H9 (cell line): ENCODE data around the gene PACSIN2. TPM values are rescaled to one million over a fixed set of nuclear protein-coding genes. Genes with fewer than 3 reads are reported as not detected.
A peak's percentile ranks its signal among the peaks of the same experiment; 100 is the strongest.

Source experiments
- DNase-seq: peaks from one replicate; pipeline ENCODE4 v3.0.0-alpha.2; 2017
- H2AFZ ChIP-seq: one replicate; pipeline ENCODE4 v1.6.1; 2013; ENCODE audit warnings: mild to moderate bottlenecking, low read length, control low read depth, moderate library complexity
- H2AK5ac ChIP-seq: 2 replicates; pipeline ENCODE4 v1.6.1; 2013; ENCODE audit warnings: low read length, control low read depth, mixed read lengths; ENCODE audit not compliant: insufficient read length
- H2BK120ac ChIP-seq: one replicate; pipeline ENCODE4 v1.6.1; 2013; ENCODE audit warnings: low read depth, mild to moderate bottlenecking, low read length, control low read depth, inconsistent platforms; ENCODE audit not compliant: poor library complexity, severe bottlenecking
- H2BK12ac ChIP-seq: 2 replicates; pipeline ENCODE4 v1.6.1; 2013; ENCODE audit warnings: low read length, control low read depth, mixed read lengths, low read depth; ENCODE audit not compliant: insufficient read length
- H2BK15ac ChIP-seq: 2 replicates; pipeline ENCODE4 v1.6.1; 2013; ENCODE audit warnings: low read depth, low read length, control low read depth
- H2BK20ac ChIP-seq: one replicate; pipeline ENCODE4 v1.6.1; 2013; ENCODE audit warnings: low read depth, mild to moderate bottlenecking, low read length, control low read depth, inconsistent platforms; ENCODE audit not compliant: poor library complexity, severe bottlenecking
- H2BK5ac ChIP-seq: 2 replicates; pipeline ENCODE4 v1.6.1; 2013; ENCODE audit warnings: low read length, control low read depth, mixed read lengths; ENCODE audit not compliant: insufficient read length
- H3K14ac ChIP-seq: 2 replicates; pipeline ENCODE4 v1.6.1; 2013; ENCODE audit warnings: low read length, control low read depth; ENCODE audit not compliant: insufficient read depth
- H3K18ac ChIP-seq: 2 replicates; pipeline ENCODE4 v1.6.1; 2013; ENCODE audit warnings: low read depth, mild to moderate bottlenecking, mixed read lengths, low read length, control low read depth; ENCODE audit not compliant: insufficient read length
- H3K23ac ChIP-seq: 2 replicates; pipeline ENCODE4 v1.6.1; 2013; ENCODE audit warnings: low read length, control low read depth, mixed read lengths, low read depth; ENCODE audit not compliant: insufficient read length
- H3K23me2 ChIP-seq: 2 replicates; pipeline ENCODE4 v1.6.1; 2013; ENCODE audit warnings: low read depth, mild to moderate bottlenecking, mixed read lengths, low read length, control low read depth; ENCODE audit not compliant: insufficient read length, poor library complexity, severe bottlenecking
- H3K27ac ChIP-seq: 2 replicates; pipeline ENCODE4 v1.5.1; 2013; ENCODE audit warnings: low read length, control low read depth, mixed read lengths, low read depth; ENCODE audit not compliant: insufficient read length
- H3K27me3 ChIP-seq: 2 replicates; pipeline ENCODE4 v1.6.1; 2013; ENCODE audit warnings: low read length, control low read depth, inconsistent platforms; ENCODE audit not compliant: insufficient read depth
- H3K4ac ChIP-seq: 2 replicates; pipeline ENCODE4 v1.6.1; 2013; ENCODE audit warnings: low read depth, mild to moderate bottlenecking, control low read depth, inconsistent platforms, low read length, moderate library complexity
- H3K4me1 ChIP-seq: 2 replicates; pipeline ENCODE4 v1.6.1; 2013; ENCODE audit warnings: low read length, control low read depth, inconsistent platforms; ENCODE audit not compliant: insufficient read depth
- H3K4me2 ChIP-seq: 2 replicates; pipeline ENCODE4 v1.6.1; 2013; ENCODE audit warnings: low read length, control low read depth, mixed read lengths; ENCODE audit not compliant: insufficient read length, insufficient read depth
- H3K56ac ChIP-seq: 2 replicates; pipeline ENCODE4 v1.6.1; 2013; ENCODE audit warnings: low read depth, mild to moderate bottlenecking, mixed read lengths, low read length, control low read depth; ENCODE audit not compliant: insufficient read length
- H3K79me1 ChIP-seq: 2 replicates; pipeline ENCODE4 v1.6.1; 2013; ENCODE audit warnings: low read depth, mild to moderate bottlenecking, moderate library complexity, low read length, control low read depth, inconsistent platforms; ENCODE audit not compliant: insufficient read depth, poor library complexity, severe bottlenecking
- H3K79me2 ChIP-seq: 2 replicates; pipeline ENCODE4 v1.6.1; 2013; ENCODE audit warnings: low read length, control low read depth, inconsistent platforms; ENCODE audit not compliant: insufficient read depth
- H3K9ac ChIP-seq: 2 replicates; pipeline ENCODE4 v1.6.1; 2013; ENCODE audit warnings: low read length, control low read depth, mixed read lengths; ENCODE audit not compliant: insufficient read length; ENCODE audit errors: extremely low read depth
- H3K9me3 ChIP-seq: one replicate; pipeline ENCODE4 v1.6.1; 2013; ENCODE audit warnings: low read depth, low read length, inconsistent platforms; ENCODE audit not compliant: control insufficient read depth
- H3T11ph ChIP-seq: one replicate; pipeline ENCODE4 v1.6.1; 2013; ENCODE audit warnings: mild to moderate bottlenecking, low read length, control low read depth, inconsistent platforms
- H4K20me1 ChIP-seq: one replicate; pipeline ENCODE4 v1.6.1; 2013; ENCODE audit not compliant: control insufficient read depth, insufficient read length, insufficient read depth
- H4K5ac ChIP-seq: 2 replicates; pipeline ENCODE4 v1.6.1; 2013; ENCODE audit warnings: low read depth, mild to moderate bottlenecking, mixed read lengths, low read length, control low read depth; ENCODE audit not compliant: insufficient read length
- H4K8ac ChIP-seq: replicated peaks from 2 replicates; pipeline ENCODE4 v1.6.1; 2013; ENCODE audit warnings: low read length, control low read depth, mixed read lengths, low read depth; ENCODE audit not compliant: insufficient read length
- H4K91ac ChIP-seq: 2 replicates; pipeline ENCODE4 v1.6.1; 2013; ENCODE audit warnings: low read depth, mild to moderate bottlenecking, moderate library complexity, mixed read lengths, low read length, control low read depth; ENCODE audit not compliant: insufficient read length
- H3K27ac Mint-ChIP-seq, 3 experiments: 2 replicates in 2 of 3; 3 replicates in 1 of 3; pipeline ENCODE4 v1.8.0; 2020 to 2021; ENCODE audit warnings: mixed read lengths in 3 of 3, mild to moderate bottlenecking in 1 of 3, moderate library complexity in 1 of 3
- H3K27me3 Mint-ChIP-seq: 2 replicates; pipeline ENCODE4 v1.8.0; 2021; ENCODE audit warnings: low read depth, mild to moderate bottlenecking, moderate library complexity, mixed read lengths
- H3K36me3 Mint-ChIP-seq, 3 experiments: 2 replicates in 2 of 3; 3 replicates in 1 of 3; pipeline ENCODE4 v1.8.0; 2020 to 2021; ENCODE audit warnings: low read depth in 3 of 3, mixed read lengths in 3 of 3; ENCODE audit not compliant: insufficient read depth in 1 of 3
- H3K4me1 Mint-ChIP-seq, 2 experiments: 2 replicates each; pipeline ENCODE4 v1.8.0; 2020; ENCODE audit warnings: mixed read lengths in 2 of 2
- H3K4me3 Mint-ChIP-seq, 2 experiments: 2 replicates in 1 of 2; 3 replicates in 1 of 2; pipeline ENCODE4 v1.8.0; 2020 to 2021; ENCODE audit warnings: mild to moderate bottlenecking in 2 of 2, mixed read lengths in 2 of 2, moderate library complexity in 1 of 2
- H3K9me3 Mint-ChIP-seq, 2 experiments: 2 replicates in 1 of 2; 3 replicates in 1 of 2; pipeline ENCODE4 v1.8.0; 2020; ENCODE audit warnings: mild to moderate bottlenecking in 2 of 2, mixed read lengths in 2 of 2, moderate library complexity in 1 of 2
- CTCF ChIP-seq: fragments of 200-600 bp; sonication (generic); conservative IDR thresholded peaks from 3 replicates; pipeline ENCODE4 v1.8.0; 2021; ENCODE audit warnings: antibody characterized with exemption, mild to moderate bottlenecking
- WGBS: extraction: QIAGEN DNeasy Blood & Tissue Kit; methylation state at CpG from one replicate; pipeline ENCODE4 v1.1.7; 2013; ENCODE audit warnings: missing lambda C conversion rate, low lambda C conversion rate, mixed read lengths; ENCODE audit not compliant: insufficient read length; ENCODE audit errors: extremely low coverage; 5-methylcytosine and 5-hydroxymethylcytosine counted together
- total RNA-seq: library from RNA; stranded (reverse); gene quantifications from 2 replicates; pipeline ENCODE4 v1.2.1, GENCODE V29; 2021

Gene PACSIN2
- total RNA-seq, 1 experiment from 2014 or later, result 62.3 TPM

GRCh38 chr22:42881982-42882656, 132.8 kb downstream of the PACSIN2 start:
- no peak overlapping the region for H2AFZ ChIP-seq
- no peaks in the 10 kb centered on the region for H3K27me3 ChIP-seq
- H3K14ac ChIP-seq, result no peak overlapping the region; the same call in 1 of the 2 replicates
- no peak for DNase-seq
- peaks cover 10 to 13% of the 10 kb centered on the region in 2 experiments for H3K4me1 Mint-ChIP-seq
- no peak overlapping the region for H2AK5ac ChIP-seq
- no peak overlapping the region for H3K9ac ChIP-seq
- no peaks in the 10 kb centered on the region for H3K9me3 ChIP-seq
- no peaks in the 10 kb centered on the region for H3K79me1 ChIP-seq
- H3K56ac ChIP-seq, result no peak overlapping the region
- H4K91ac ChIP-seq, result no peak overlapping the region
- H2BK12ac ChIP-seq, result no peak overlapping the region
- H2BK5ac ChIP-seq, result no peak overlapping the region
- no peak overlapping the region for H3K23ac ChIP-seq
- H3K36me3 Mint-ChIP-seq, result peaks cover 10 to 54% (median 39%) of the 10 kb centered on the region in 3 experiments; a peak in 6 of 7 replicates
- H3K18ac ChIP-seq, result no peak overlapping the region
- no CpG with 5 or more reads among the region's 10 CpGs for WGBS
- TF ChIP-seq CTCF, result no peak
- H3T11ph ChIP-seq, result no peak overlapping the region
- H2BK15ac ChIP-seq, result no peak overlapping the region
- no peak overlapping the region for H3K27ac ChIP-seq
- no peak overlapping the region for H3K4me2 ChIP-seq
- no peaks in the 10 kb centered on the region for H3K9me3 Mint-ChIP-seq
- no peak overlapping the region for H2BK120ac ChIP-seq
- H4K5ac ChIP-seq, result no peak overlapping the region
- H3K79me2 ChIP-seq, result no peaks in the 10 kb centered on the region
- no peak overlapping the region for H3K4ac ChIP-seq
- no peak overlapping the region for H2BK20ac ChIP-seq
- H3K23me2 ChIP-seq, result no peaks in the 10 kb centered on the region
- H4K20me1 ChIP-seq, result no peaks in the 10 kb centered on the region
- no peak overlapping the region for H4K8ac ChIP-seq
- no peaks in the 10 kb centered on the region for H3K4me1 ChIP-seq
- H3K27ac Mint-ChIP-seq, result peak overlapping the region in 2 of 3 experiments; percentile 69 to 96; a peak in 3 of 7 replicates
- H3K4me3 Mint-ChIP-seq, result no peak overlapping the region
- no peaks in the 10 kb centered on the region for H3K27me3 Mint-ChIP-seq
